ENCODE results near the gene SMARCC2. TPM values are rescaled to one million over a fixed set of nuclear protein-coding genes. Genes with fewer than 3 reads are reported as not detected.
A peak's percentile ranks its signal among the peaks of the same experiment; 100 is the strongest.
"Not testable (repeated sequence)": the region's sequence is repeated elsewhere in the genome, so short reads cannot be mapped to it uniquely, and the experiment has no call there.

SMARCC2 gene
- total RNA-seq, 1 donor from 2014 or later = 136 TPM

DNA sequence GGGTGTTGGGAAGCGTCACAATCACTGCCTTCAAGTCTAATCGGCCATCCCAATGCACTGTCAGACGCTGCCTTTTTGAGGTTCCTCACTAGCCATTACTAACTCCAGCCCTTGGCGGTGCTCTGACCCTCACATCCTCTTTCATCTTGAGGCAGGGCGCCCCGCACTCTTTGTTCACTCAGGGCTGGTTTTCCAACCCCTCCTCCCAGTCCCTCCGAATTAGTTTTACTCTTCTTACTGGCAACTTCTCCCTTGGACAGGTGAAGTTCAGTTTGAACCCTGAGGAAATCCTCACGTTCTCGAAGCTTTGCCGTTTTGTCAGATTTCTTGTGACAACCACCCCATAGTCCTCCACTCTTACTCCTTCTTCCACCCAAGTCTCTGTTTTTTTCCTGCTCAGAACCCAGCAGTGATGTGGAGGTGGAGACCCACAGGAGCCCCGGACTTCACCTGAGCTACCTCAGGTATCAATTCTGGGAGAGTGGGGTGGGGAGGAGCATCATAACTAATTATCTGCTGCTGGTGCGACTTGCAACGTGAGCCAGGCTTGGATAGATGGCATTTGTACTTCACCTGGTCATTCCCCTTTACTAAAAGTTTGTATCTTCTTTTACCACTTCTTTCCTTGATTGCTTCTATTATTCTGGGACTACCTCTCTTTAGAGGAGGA lies 70.5 kb downstream of the SMARCC2 start:
- Mint-ChIP-seq H3K27ac (peak overlapping the region; percentile 99), H3K27me3 (ENCODE audit: low read depth) (no peaks in the 10 kb centered on the region), H3K36me3 (ENCODE audit: low read depth) (peaks cover 53% of the 10 kb centered on the region), H3K4me3 (ENCODE audit: low read depth) (peak overlapping the region; percentile 99), H3K4me1 (ENCODE audit: low read depth) (peaks cover 26% of the 10 kb centered on the region), H3K9me3 (no peaks in the 10 kb centered on the region)
- no peak for DNase-seq (ENCODE audit: low spot score)
- intact Hi-C loops (cut with micrococcal nuclease) = loop anchor here (1.0 to 5.0 kb wide), 13 partner anchors 7 to 513 kb away; partner anchors contain the start of genes ANKRD52, BAZ2A, CNPY2 and MYL6

DNA sequence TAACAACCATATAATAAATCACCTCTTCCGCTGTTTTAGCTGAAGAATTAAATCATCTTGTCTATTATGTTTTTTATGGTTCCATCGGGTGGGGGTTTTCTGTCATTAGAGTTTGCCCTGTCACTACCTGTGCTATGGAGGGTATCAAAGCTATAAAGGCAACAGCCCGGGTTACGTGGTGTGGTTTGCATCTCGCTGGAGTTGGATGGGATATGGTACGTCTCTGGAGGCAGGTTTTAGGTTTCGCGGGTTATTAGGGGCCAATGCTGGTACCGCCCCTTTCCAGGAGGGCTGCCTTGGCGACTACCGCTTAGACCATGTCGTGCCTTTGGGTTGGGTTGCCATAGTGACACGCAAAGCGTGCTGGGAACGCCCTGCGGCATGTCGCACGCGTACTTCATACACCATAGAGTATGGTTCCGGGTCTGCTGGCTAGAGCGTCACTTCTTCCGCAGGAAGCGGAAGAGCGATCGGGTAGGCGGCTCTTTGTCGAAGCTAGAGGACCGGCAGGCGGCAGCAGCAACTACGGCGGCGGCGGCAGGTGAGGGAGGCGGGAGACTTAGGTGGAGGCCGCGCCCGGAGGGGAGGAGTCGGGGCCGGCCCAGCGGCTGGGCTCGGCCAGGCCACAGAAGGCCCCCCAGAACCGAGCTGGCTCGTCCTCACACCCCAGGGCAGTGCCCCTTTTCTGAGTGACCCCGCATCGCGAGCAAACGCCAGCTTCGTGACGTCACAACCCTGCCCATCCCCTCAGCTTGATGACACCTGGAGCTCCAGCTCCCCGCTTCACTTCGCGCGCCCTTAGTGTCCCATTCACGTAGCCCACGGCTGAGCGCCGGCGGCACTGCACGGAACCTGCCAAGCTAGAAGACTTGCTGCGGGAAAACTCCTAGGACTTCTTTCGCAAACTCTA lies 71.2 kb downstream of the SMARCC2 start, which contains the start of gene ZC3H10:
Gene ZC3H10, plus strand, starts transcription at position 489 of the 910 bp plus-strand sequence. CDS start 2,297 bp downstream, outside the sequence.
- Mint-ChIP-seq H3K4me3 (ENCODE audit: low read depth) (peak within 1 kb of the TSS; percentile 99), H3K36me3 (ENCODE audit: low read depth) (peaks cover 58% of the 10 kb centered on the region), H3K27ac (peak within 1 kb of the TSS; percentile 99), H3K4me1 (ENCODE audit: low read depth) (peaks cover 27% of the 10 kb centered on the region), H3K9me3 (no peaks in the 10 kb centered on the region), H3K27me3 (ENCODE audit: low read depth) (no peaks in the 10 kb centered on the region)
- intact Hi-C loops (cut with micrococcal nuclease) = loop anchor here (1.0 to 5.0 kb wide), 13 partner anchors 8 to 514 kb away; partner anchors contain the start of genes ANKRD52, BAZ2A, CNPY2 and MYL6
- DNase-seq (ENCODE audit: low spot score) = peak; percentile 98

DNA sequence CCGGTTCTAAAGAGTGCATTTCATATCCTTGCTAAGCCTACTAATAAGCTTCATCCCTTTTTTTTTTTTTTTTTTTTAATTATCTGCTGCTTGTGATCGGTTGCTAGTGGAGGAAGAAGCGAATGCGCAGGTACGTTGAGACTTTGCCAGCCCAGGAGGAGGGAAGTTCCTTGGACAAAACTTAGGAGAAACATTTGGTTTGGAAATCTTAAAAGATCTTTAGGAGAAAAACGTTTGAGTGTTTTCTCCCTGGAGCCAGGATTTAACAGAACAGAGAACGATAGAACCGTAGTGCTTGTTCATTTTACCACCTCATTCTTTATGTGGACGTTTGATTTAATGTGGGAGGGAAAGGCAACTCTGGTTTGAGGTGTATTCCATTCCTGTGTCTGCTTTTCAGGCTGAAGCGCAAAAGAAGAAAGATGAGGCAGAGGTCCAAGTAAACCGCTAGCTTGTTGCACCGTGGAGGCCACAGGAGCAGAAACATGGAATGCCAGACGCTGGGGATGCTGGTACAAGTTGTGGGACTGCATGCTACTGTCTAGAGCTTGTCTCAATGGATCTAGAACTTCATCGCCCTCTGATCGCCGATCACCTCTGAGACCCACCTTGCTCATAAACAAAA lies 72.1 kb downstream of the SMARCC2 start:
- Mint-ChIP-seq H3K4me1 (ENCODE audit: low read depth) (peaks cover 27% of the 10 kb centered on the region), H3K36me3 (ENCODE audit: low read depth) (peaks cover 61% of the 10 kb centered on the region), H3K27ac (peak overlapping the region; percentile 99), H3K4me3 (ENCODE audit: low read depth) (peak overlapping the region; percentile 99)
- not testable (repeated sequence) for H3K9me3 Mint-ChIP-seq; DNase-seq (ENCODE audit: low spot score); H3K27me3 Mint-ChIP-seq (ENCODE audit: low read depth)
- intact Hi-C loops (cut with micrococcal nuclease) = loop anchor here (2.0 to 5.0 kb wide), 6 partner anchors 76 to 515 kb away; partner anchors contain the start of genes ANKRD52, BAZ2A, CNPY2 and RPS26

GRCh38 chr12:56116267-56117081 lies 72.8 kb downstream of the SMARCC2 start, which contains the start of gene RPL41:
TSS of gene RPL41 (plus strand) at chr12:56116633.
- Mint-ChIP-seq H3K27ac (peak within 1 kb of the TSS; percentile 99), H3K27me3 (ENCODE audit: low read depth) (no peaks in the 10 kb centered on the region), H3K36me3 (ENCODE audit: low read depth) (peaks cover 57% of the 10 kb centered on the region), H3K4me3 (ENCODE audit: low read depth) (peak within 1 kb of the TSS; percentile 99), H3K4me1 (ENCODE audit: low read depth) (peaks cover 27% of the 10 kb centered on the region), H3K9me3 (no peaks in the 10 kb centered on the region)
- intact Hi-C loops (cut with micrococcal nuclease) = loop anchor here (1.0 to 5.0 kb wide), 7 partner anchors 12 to 516 kb away; partner anchors contain the start of genes ANKRD52, BAZ2A, CNPY2 and PA2G4
- DNase-seq (ENCODE audit: low spot score) = peak; percentile 91

DNA sequence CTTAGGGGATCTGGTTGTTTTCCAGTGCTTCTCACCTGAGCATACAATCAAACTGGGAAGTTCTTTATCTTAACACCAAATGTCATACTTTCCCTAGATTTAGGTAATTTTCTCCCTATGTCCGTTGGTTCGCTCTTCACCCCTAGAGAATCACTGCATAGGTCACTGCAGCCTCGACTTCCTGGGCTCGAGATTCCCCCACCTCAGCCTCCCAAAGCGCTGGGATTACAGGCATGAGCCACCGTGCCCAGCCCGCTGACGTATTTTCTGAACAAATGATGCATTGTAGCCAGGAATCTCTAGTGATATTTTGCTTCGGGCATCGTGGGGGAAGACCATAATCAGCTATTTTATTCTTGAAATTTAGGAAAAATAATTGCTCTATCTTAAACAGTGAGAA lies 74.0 kb downstream of the SMARCC2 start:
- H3K4me1 Mint-ChIP-seq (ENCODE audit: low read depth) = peaks cover 27% of the 10 kb centered on the region
- peak overlapping the region; percentile 99 for H3K27ac Mint-ChIP-seq
- peak overlapping the region; percentile 99 for H3K4me3 Mint-ChIP-seq (ENCODE audit: low read depth)

DNA sequence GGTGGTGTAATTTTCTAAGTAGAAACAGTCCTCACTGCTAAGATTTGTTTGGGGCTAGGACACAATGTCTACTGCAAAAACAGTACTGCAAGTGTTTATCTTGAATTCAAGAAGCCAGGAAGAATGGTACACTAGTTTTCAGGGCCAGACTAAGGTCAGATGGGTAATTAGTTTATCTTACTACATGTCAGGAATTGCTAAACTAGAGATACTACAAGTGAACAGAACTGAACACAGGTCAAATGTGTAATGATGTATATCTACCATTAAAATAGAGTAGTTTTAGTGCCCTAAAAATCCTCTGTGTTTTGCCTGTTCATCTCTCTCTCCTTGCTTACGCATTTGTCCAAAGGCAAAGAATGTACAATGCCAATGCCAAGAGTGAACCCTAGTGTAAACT lies 75.2 kb downstream of the SMARCC2 start:
- H3K36me3 Mint-ChIP-seq (ENCODE audit: low read depth) = peaks cover 69% of the 10 kb centered on the region
- no peak for DNase-seq (ENCODE audit: low spot score)
- peaks cover 16% of the 10 kb centered on the region for H3K4me1 Mint-ChIP-seq (ENCODE audit: low read depth)
- H3K27ac Mint-ChIP-seq = peak overlapping the region; percentile 11
- no peak overlapping the region for H3K4me3 Mint-ChIP-seq (ENCODE audit: low read depth)
- no peaks in the 10 kb centered on the region for H3K9me3 Mint-ChIP-seq
- no peaks in the 10 kb centered on the region for H3K27me3 Mint-ChIP-seq (ENCODE audit: low read depth)
- intact Hi-C loops (cut with micrococcal nuclease) = no loop called here

More for the DNA sequence above, 74.0 kb downstream of the SMARCC2 start:
- Mint-ChIP-seq H3K36me3 (ENCODE audit: low read depth) (peaks cover 57% of the 10 kb centered on the region), H3K27me3 (ENCODE audit: low read depth) (no peaks in the 10 kb centered on the region), H3K9me3 (no peaks in the 10 kb centered on the region)
- intact Hi-C loops (cut with micrococcal nuclease) = loop anchor here (5.0 kb wide), 5 partner anchors 118 to 517 kb away; partner anchors contain the start of genes ANKRD52, BAZ2A, CNPY2 and SUOX
- no peak for DNase-seq (ENCODE audit: low spot score)

Other genes starting within 250 kb of the SMARCC2 start
- 0.32 and 0.37 TPM in 2 replicates for gene PMEL, start 223.4 kb downstream of the SMARCC2 start, total RNA-seq
- gene CDK2, start 222.7 kb downstream of the SMARCC2 start, total RNA-seq = 116 and 121 TPM in 2 replicates
- gene RAB5B, start 215.4 kb downstream of the SMARCC2 start, total RNA-seq = 47.9 and 51.0 TPM in 2 replicates
- gene SUOX, start 192.2 kb downstream of the SMARCC2 start, total RNA-seq = 19.9 and 21.2 TPM in 2 replicates
- gene IKZF4, start 168.4 kb downstream of the SMARCC2 start, total RNA-seq = 34.8 and 35.5 TPM in 2 replicates
- 43.9 and 45.2 TPM in 2 replicates for gene RPS26, start 147.6 kb downstream of the SMARCC2 start, total RNA-seq
- gene ERBB3, start 109.3 kb downstream of the SMARCC2 start, total RNA-seq = 0.11 and 0.71 TPM in 2 replicates
- 356 and 364 TPM in 2 replicates for gene PA2G4, start 84.9 kb downstream of the SMARCC2 start, total RNA-seq
- 3,925 and 4,057 TPM in 2 replicates for gene RPL41, start 72.8 kb downstream of the SMARCC2 start, total RNA-seq
- 7.7 and 9.2 TPM in 2 replicates for gene ZC3H10, start 71.2 kb downstream of the SMARCC2 start, total RNA-seq
- 154 TPM in 2 replicates for gene ESYT1, start 61.2 kb downstream of the SMARCC2 start, total RNA-seq
- gene MYL6B, start 36.9 kb downstream of the SMARCC2 start, total RNA-seq = 89.7 and 94.3 TPM in 2 replicates
- 1,051 and 1,067 TPM in 2 replicates for gene MYL6, start 31.1 kb downstream of the SMARCC2 start, total RNA-seq
- 38.5 TPM in 2 replicates for gene RNF41, start 32.4 kb upstream of the SMARCC2 start, total RNA-seq
- gene NABP2, start 34.9 kb upstream of the SMARCC2 start, total RNA-seq = 77.3 and 86.8 TPM in 2 replicates
- 0.39 and 1.4 TPM in 2 replicates for gene SLC39A5, start 40.6 kb upstream of the SMARCC2 start, total RNA-seq
- 66.0 and 78.0 TPM in 2 replicates for gene ANKRD52, start 68.9 kb upstream of the SMARCC2 start, total RNA-seq
- 15.9 and 17.0 TPM in 2 replicates for gene COQ10A, start 77.5 kb upstream of the SMARCC2 start, total RNA-seq
- gene CS, start 110.8 kb upstream of the SMARCC2 start, total RNA-seq = 250 and 253 TPM in 2 replicates
- 160 and 165 TPM in 2 replicates for gene CNPY2, start 126.5 kb upstream of the SMARCC2 start, total RNA-seq
- gene PAN2, start 144.5 kb upstream of the SMARCC2 start, total RNA-seq = 28.7 and 28.9 TPM in 2 replicates
- gene IL23A, start 149.4 kb upstream of the SMARCC2 start, total RNA-seq = 30.4 and 31.0 TPM in 2 replicates
- 70.3 and 75.0 TPM in 2 replicates for gene STAT2, start 170.6 kb upstream of the SMARCC2 start, total RNA-seq
- not detected in 2 replicates for gene APOF, start 173.4 kb upstream of the SMARCC2 start, total RNA-seq